Common myeloid progenitor, CD34-positive (primary cell): ENCODE data around the gene PI4KA.

ENCODE experiments used
- CTCF ChIA-PET: fragments of 350-600 bp; sonication (Branson Sonifier 250); formaldehyde crosslinking; loops from one replicate; lab custom pipeline; 2021; ENCODE audit warnings: antibody characterized with exemption; lab: Charles Lee
- POLR2A ChIA-PET: fragments of 350-600 bp; sonication (Branson Sonifier 250); formaldehyde crosslinking; loops from one replicate; lab custom pipeline; 2021; ENCODE audit warnings: antibody characterized with exemption; lab: Charles Lee
- DNase-seq, 3 donors: peaks; one replicate each; pipeline versions ENCODE4 v3.0.0 to v3.0.0-alpha.2; 2013
- H3K27ac ChIP-seq, 2 experiments: 1 replicate in 1 of 2; 2 replicates in 1 of 2; pipeline ENCODE4 v1.7.0; 2013; ENCODE audit warnings: inconsistent platforms in 2 of 2, low read length in 2 of 2, mild to moderate bottlenecking in 2 of 2, low read depth in 1 of 2, moderate library complexity in 1 of 2; ENCODE audit not compliant: severe bottlenecking in 2 of 2, insufficient read depth in 1 of 2, poor library complexity in 1 of 2
- H3K27me3 ChIP-seq, 5 experiments: replicated peaks in 2 of 5; 1 replicate in 3 of 5; 2 replicates in 2 of 5; pipeline versions ENCODE4 v1.6.1 to v1.7.0; 2013; ENCODE audit warnings: low read length in 4 of 5, mild to moderate bottlenecking in 2 of 5, moderate library complexity in 2 of 5, inconsistent platforms in 1 of 5; ENCODE audit not compliant: insufficient read depth in 5 of 5, control insufficient read depth in 4 of 5
- H3K36me3 ChIP-seq, 4 experiments: 1 replicate in 2 of 4; 2 replicates in 2 of 4; pipeline versions ENCODE4 v1.6.1 to v1.7.0; 2013; ENCODE audit warnings: low read length in 3 of 4, control low read depth in 1 of 4, mild to moderate bottlenecking in 1 of 4; ENCODE audit not compliant: control insufficient read depth in 4 of 4, insufficient read depth in 4 of 4
- H3K4me1 ChIP-seq, 4 experiments: 1 replicate in 3 of 4; 2 replicates in 1 of 4; pipeline versions ENCODE4 v1.6.1 to v1.7.1; 2013; ENCODE audit warnings: low read length in 3 of 4, mild to moderate bottlenecking in 3 of 4, control low read depth in 1 of 4, inconsistent platforms in 1 of 4, moderate library complexity in 1 of 4; ENCODE audit not compliant: control insufficient read depth in 4 of 4, insufficient read depth in 4 of 4; ENCODE audit errors: control extremely low read depth in 1 of 4
- H3K4me3 ChIP-seq, 7 experiments: 1 replicate in 4 of 7; 2 replicates in 3 of 7; pipeline versions ENCODE4 v1.5.1 to v1.7.0; 2013; ENCODE audit warnings: mild to moderate bottlenecking in 7 of 7, low read length in 6 of 7, moderate library complexity in 6 of 7, inconsistent platforms in 2 of 7, low read depth in 2 of 7, control low read depth in 1 of 7; ENCODE audit not compliant: insufficient read depth in 4 of 7, control insufficient read depth in 1 of 7; ENCODE audit errors: extremely low read depth in 1 of 7
- H3K9me3 ChIP-seq, 5 experiments: 1 replicate in 4 of 5; 2 replicates in 1 of 5; pipeline versions ENCODE4 v1.6.1 to v1.7.1; 2013; ENCODE audit warnings: low read length in 4 of 5, mild to moderate bottlenecking in 2 of 5, inconsistent platforms in 1 of 5, low read depth in 1 of 5, moderate library complexity in 1 of 5; ENCODE audit not compliant: control insufficient read depth in 4 of 5, insufficient read depth in 2 of 5; ENCODE audit errors: control extremely low read depth in 1 of 5
- WGBS: methylation state at CpG from one replicate; pipeline ENCODE4 v1.1.5; 2013; ENCODE audit not compliant: insufficient coverage; 5-methylcytosine and 5-hydroxymethylcytosine counted together

PI4KA gene

DNA sequence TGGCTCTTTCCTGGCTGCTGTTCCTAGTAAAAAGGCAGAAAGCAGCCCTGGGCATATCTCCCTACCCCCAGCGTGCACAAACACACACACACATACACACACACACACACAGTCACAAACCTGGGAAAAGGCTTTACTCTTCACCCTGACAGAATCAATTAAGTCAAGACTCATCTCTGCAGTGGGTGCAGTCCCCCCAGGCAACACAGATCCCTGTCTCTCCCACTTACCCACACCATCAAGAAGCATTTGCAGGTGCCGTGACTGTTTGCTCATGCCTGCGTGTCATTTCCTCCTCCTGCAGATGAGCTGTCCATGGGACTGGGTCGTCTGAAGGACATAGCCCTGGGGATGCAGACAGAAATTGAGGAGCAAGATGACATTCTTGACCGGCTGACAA lies 28.8 kb upstream of the PI4KA start:
- Histone ChIP-seq H3K36me3 (peaks cover 15 to 54% (median 42%) of the 10 kb centered on the region in 4 experiments), H3K4me3 (no peak overlapping the region), H3K4me1 (peaks cover 0 to 12% (median 10%) of the 10 kb centered on the region in 4 experiments), H3K27ac (no peak overlapping the region), H3K9me3 (no peaks in the 10 kb centered on the region), H3K27me3 (no peaks in the 10 kb centered on the region)
- POLR2A ChIA-PET: no interaction called here
- no peak for DNase-seq
- CTCF ChIA-PET: interaction anchor here (1.0 kb wide), 1 partner anchor 13 kb away, joined by 4 read pairs; no protein-coding TSS in a partner anchor
- 90% methylated on average over 2 of the region's 5 CpGs for WGBS

DNA sequence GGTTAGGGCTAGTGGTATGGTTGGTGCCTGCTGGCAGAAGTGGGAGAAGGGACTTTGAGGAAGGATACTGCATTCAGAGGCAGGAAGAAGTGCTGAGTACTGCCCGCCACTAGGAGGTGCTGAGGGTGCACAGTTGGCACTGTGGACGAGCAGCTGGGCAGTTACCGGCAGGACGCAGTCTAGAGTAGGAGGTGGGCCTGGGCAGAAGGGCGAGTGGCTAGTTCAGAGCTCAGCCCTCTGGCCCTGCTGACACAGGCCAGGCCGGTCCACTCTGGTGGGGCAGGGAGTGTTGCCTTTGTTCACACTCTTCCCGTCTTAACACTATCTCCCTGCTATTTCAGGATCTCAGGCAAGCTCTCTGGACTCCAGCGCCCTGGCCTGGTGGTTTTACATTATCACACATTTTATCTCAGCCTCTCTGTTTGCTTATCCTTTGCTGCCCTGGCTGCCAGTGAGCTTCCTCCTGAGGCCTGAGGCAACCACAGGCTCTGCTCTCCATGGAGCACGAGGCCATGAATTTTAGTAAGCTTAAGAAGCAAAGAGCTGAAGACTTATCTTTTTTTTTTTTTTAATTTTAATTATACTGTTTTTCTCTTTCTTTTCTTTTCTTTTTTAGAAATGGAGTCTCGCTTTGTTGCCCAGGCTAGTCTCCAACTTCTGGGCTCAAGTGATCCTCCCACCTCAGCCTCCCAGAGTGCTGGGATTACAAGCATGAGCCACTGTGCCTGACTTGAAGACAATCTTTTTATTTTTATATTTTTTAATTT lies 27.1 kb upstream of the PI4KA start:
- ChIA-PET CTCF (interaction anchor here (0.6 to 3.0 kb wide), 40 partner anchors 10 to 1086 kb away, joined by 3 to 28 read pairs (median 5); partner anchors contain the start of gene LZTR1), POLR2A (interaction anchor here (0.6 to 1.3 kb wide), 7 partner anchors 30 to 128 kb away, joined by 3 to 6 read pairs (median 3); partner anchors contain the start of genes CRKL and THAP7)
- Histone ChIP-seq H3K9me3 (no peaks in the 10 kb centered on the region), H3K27me3 (no peaks in the 10 kb centered on the region), H3K4me1 (peaks cover 0 to 12% (median 10%) of the 10 kb centered on the region in 4 experiments), H3K27ac (peak overlapping the region in 1 of 2 experiments; percentile 73), H3K36me3 (peaks cover 20 to 69% (median 56%) of the 10 kb centered on the region in 4 experiments), H3K4me3 (peak overlapping the region in 4 of 7 experiments; percentile 19 to 69 (median 62))
- WGBS: 15% methylated on average over 4 of the region's 10 CpGs
- peak; percentile 81 to 88 (median 86) for DNase-seq

DNA sequence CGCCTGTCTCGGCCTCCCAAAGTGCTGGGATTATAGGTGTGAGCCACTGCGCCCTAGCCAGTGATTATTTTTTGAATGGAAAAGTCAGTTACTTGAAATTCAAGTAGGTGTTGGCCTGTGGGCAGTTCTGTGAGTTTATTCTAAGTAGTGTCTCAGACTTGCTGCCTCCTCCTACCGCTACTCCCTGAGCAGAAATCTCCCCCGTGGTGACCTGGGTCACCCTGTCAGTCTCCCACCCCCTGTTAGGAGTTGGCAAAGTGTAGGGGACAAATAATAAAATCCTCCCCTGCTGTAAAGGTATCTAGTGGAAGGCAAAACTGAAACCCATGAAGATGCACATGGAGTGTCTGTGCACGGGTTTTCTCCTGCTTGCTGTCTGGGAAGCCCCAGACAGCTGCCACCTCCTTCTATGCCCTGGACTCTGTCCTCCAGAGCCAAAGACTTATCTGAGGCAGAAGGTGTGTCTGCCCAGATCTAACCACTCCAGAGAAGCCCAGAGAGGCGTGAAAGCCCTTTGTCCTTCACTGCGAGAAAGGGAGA lies 26.5 kb upstream of the PI4KA start:
- Histone ChIP-seq H3K36me3 (peaks cover 22 to 73% (median 58%) of the 10 kb centered on the region in 4 experiments), H3K27ac (peak overlapping the region in 1 of 2 experiments; percentile 73), H3K27me3 (no peaks in the 10 kb centered on the region), H3K9me3 (no peaks in the 10 kb centered on the region), H3K4me1 (peaks cover 0 to 12% (median 10%) of the 10 kb centered on the region in 4 experiments), H3K4me3 (no peak overlapping the region)
- POLR2A ChIA-PET: interaction anchor here (0.8 to 1.3 kb wide), 5 partner anchors 32 to 128 kb away, joined by 3 to 6 read pairs (median 3); partner anchors contain the start of genes CRKL and THAP7
- 68% methylated on average over 8 of the region's 8 CpGs for WGBS
- CTCF ChIA-PET: interaction anchor here (0.8 to 3.0 kb wide), 25 partner anchors 11 to 180 kb away, joined by 3 to 28 read pairs (median 5); no protein-coding TSS in a partner anchor
- DNase-seq: no peak

DNA sequence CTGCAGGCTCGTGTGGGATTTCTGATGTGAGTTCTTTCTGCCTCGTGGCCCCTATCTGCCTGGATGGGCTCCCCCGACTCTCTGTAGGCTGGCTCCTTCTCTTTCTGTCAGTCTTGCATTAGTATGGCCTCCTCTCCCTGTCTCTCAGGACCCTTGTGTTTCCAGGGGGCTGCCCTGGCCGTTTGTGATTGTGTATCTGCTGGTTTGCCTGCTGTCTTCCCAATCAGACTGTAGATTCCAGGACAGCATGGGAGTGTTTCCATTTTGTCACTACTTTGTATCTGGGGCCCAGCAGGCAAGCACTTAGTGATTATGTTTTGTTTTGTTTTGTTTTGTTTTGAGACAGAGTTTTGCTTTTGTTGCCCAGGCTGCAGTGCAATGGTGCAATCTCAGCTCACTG lies 25.8 kb upstream of the PI4KA start:
- Histone ChIP-seq H3K27ac (no peak overlapping the region), H3K4me3 (no peak overlapping the region), H3K9me3 (no peaks in the 10 kb centered on the region), H3K27me3 (no peaks in the 10 kb centered on the region), H3K36me3 (peaks cover 22 to 67% (median 55%) of the 10 kb centered on the region in 4 experiments), H3K4me1 (peaks cover 0 to 12% (median 10%) of the 10 kb centered on the region in 4 experiments)
- CTCF ChIA-PET: interaction anchor here (1.4 to 3.0 kb wide), 3 partner anchors 80 to 86 kb away, joined by 7 to 28 read pairs (median 14); no protein-coding TSS in a partner anchor
- POLR2A ChIA-PET: interaction anchor here (1.2 to 1.3 kb wide), 2 partner anchors 73 to 117 kb away, joined by 3 read pairs; partner anchors contain the start of gene THAP7
- no peak for DNase-seq
- WGBS: 100% methylated on average over 3 of the region's 4 CpGs

DNA sequence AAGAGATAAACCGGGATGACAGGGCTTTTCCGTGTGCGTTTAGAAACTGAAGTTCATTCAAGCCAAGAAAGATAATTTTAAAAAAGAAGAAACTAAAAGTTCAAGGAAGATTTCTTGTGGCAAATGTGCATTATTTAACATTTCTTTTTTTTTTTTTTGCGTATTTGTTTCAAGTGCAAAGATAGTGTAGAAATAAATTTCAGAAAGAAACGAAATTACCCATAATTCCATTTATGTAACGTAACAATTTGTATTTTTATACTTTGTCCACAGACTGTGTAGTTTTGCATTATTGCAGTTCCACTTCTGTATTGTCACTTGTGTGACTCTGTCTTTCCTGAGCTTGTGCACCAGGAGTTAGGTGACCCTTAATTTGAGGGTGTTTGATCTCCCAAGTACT lies 24.2 kb upstream of the PI4KA start:
- no peak for DNase-seq
- Histone ChIP-seq H3K27ac (peak overlapping the region in 1 of 2 experiments; percentile 8), H3K36me3 (peaks cover 17 to 57% (median 49%) of the 10 kb centered on the region in 4 experiments), H3K9me3 (no peaks in the 10 kb centered on the region), H3K27me3 (no peaks in the 10 kb centered on the region), H3K4me1 (peaks cover 0 to 12% (median 10%) of the 10 kb centered on the region in 4 experiments), H3K4me3 (no peak overlapping the region)
- CTCF ChIA-PET: interaction anchor here (1.0 to 2.3 kb wide), 2 partner anchors 14 to 79 kb away, joined by 4 to 8 read pairs; no protein-coding TSS in a partner anchor
- POLR2A ChIA-PET: no interaction called here
- WGBS: 100% methylated on average over 3 of the region's 6 CpGs

DNA sequence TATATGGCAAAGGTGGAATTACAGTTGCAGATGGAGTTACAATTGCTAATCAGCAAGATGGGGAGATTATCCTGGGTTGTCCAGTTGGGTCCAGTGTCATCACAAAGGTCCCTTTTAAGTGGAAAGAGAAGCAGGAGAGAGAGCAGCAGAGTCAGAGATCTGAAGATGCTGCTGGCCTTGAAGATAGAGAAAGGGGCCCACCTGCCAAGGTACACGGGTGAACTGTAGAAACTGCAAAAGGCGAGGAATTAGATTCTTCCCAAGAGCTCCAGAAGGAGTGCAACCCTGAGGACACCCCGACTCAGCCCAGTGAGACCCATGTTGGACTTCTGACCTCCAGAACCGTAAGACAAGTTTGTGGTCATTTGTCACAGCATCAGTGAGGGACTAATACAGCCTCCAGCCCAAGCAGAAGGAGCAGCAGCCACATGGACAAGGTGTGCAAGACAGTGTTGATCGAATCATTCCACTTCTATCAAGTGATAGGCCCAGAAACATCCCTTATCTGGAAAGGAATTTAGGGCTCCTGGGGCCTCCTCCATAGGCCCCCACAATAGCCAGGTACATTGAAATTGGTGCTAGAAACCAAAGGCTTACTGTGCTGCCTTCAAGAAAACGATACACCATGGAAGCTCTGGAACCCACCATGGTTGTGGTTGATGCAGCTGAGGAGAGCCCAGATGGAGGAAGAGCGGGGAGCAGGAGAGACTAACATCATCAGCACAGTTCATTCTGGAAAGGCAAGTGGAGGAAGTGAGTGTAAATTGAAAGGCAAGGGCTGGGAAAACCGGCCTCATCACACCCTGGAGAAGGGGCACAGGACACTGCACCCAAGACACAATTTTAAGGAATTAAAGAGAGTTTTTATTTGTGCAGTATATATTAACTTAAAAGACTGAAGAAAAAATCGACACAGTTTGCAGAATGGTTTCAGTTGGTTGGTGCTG lies 23.5 kb upstream of the PI4KA start:
- H3K36me3 ChIP-seq: peaks cover 14 to 50% (median 46%) of the 10 kb centered on the region in 4 experiments
- H3K4me1 ChIP-seq: peaks cover 0 to 12% (median 10%) of the 10 kb centered on the region in 4 experiments
- no peak overlapping the region for H3K27ac ChIP-seq
- ChIA-PET CTCF (interaction anchor here (0.9 to 2.3 kb wide), 3 partner anchors 13 to 78 kb away, joined by 3 to 8 read pairs (median 4); no protein-coding TSS in a partner anchor), POLR2A (no interaction called here)
- WGBS: 96% methylated on average over 7 of the region's 9 CpGs
- no peak for DNase-seq
- no peak overlapping the region for H3K4me3 ChIP-seq
- no peaks in the 10 kb centered on the region for H3K27me3 ChIP-seq
- no peaks in the 10 kb centered on the region for H3K9me3 ChIP-seq
